A549 (cell line): ENCODE results near the gene CEP85L. TPM values are rescaled to one million over a fixed set of nuclear protein-coding genes. Genes with fewer than 3 reads are reported as not detected.

ENCODE experiments used
- ATAC-seq, 2 experiments: fragments of 200-7000 bp in 1 of 2; fragments of >200 bp in 1 of 2; cut with Nextera tagmentation in 1 of 2; cut with Tn5 transposase in 1 of 2; 3 replicates each; pipeline versions ENCODE4 v1.8.0 to v1.9.1; 2018 to 2020; ENCODE audit warnings: mild to moderate bottlenecking in 1 of 2, moderate library complexity in 1 of 2
- CTCF ChIA-PET: fragments of 300-600 bp; sonication (Branson Sonifier 250); formaldehyde crosslinking; extraction: SDS; loops from one replicate; lab custom pipeline; 2021; ENCODE audit warnings: antibody characterized with exemption, inconsistent platforms; lab: Yijun Ruan, JAX
- POLR2A ChIA-PET: fragments of 350-600 bp; formaldehyde crosslinking; extraction: SDS; loops from one replicate; lab custom pipeline; 2021; ENCODE audit warnings: antibody characterized with exemption, inconsistent platforms; lab: Yijun Ruan, JAX
- DNase-seq, 2 experiments: peaks; one replicate each; pipeline versions ENCODE4 v3.0.0 to v3.0.0-alpha.2; 2011 to 2016; ENCODE audit warnings: low read depth in 1 of 2, low spot score in 1 of 2
- FAIRE-seq: peaks from 2 replicates; lab custom pipeline; 2011; peaks lifted over from hg19 to GRCh38; lab: Jason Lieb, UNC
- H3K27ac ChIP-seq, 2 experiments: fragments of >200 bp; sonication (Bioruptor Twin); formaldehyde crosslinking; 3 replicates each; pipeline ENCODE4 v1.5.1; 2016 to 2017
- H3K4me1 ChIP-seq: fragments of >200 bp; sonication (Bioruptor Twin); formaldehyde crosslinking; 3 replicates; pipeline ENCODE4 v1.6.1; 2016
- H3K4me2 ChIP-seq: fragments of >200 bp; sonication (Bioruptor Twin); formaldehyde crosslinking; 3 replicates; pipeline ENCODE4 v1.6.1; 2016
- H3K4me3 ChIP-seq: fragments of >200 bp; sonication (Bioruptor Twin); formaldehyde crosslinking; 3 replicates; pipeline ENCODE4 v1.5.1; 2016
- H3K9me3 ChIP-seq: fragments of >200 bp; sonication (Bioruptor Twin); formaldehyde crosslinking; 3 replicates; pipeline ENCODE4 v1.6.1; 2016
- CBX8 ChIP-seq: fragments of 200-600 bp; sonication (generic); IDR thresholded peaks from 2 replicates; pipeline ENCODE4 v1.6.1; 2016
- CEBPB ChIP-seq, 2 experiments: fragments of >200 bp in 1 of 2; sonication (Bioruptor Twin) in 1 of 2; formaldehyde crosslinking in 1 of 2; IDR thresholded peaks; 2 replicates each; pipeline ENCODE4 v1.6.1; 2012 to 2016
- EP300 ChIP-seq, 2 experiments: fragments of >200 bp; sonication (Bioruptor Twin); formaldehyde crosslinking; IDR thresholded peaks; 2 replicates in 1 of 2; 3 replicates in 1 of 2; pipeline ENCODE4 v1.6.1; 2016 to 2017
- FOSL2 ChIP-seq, 2 experiments: fragments of 450-650 bp in 1 of 2; fragments of >200 bp in 1 of 2; sonication (Bioruptor Twin) in 1 of 2; formaldehyde crosslinking; IDR thresholded peaks; 2 replicates each; pipeline versions ENCODE4 v1.5.0 to v1.6.1; 2016 to 2020; ENCODE audit warnings: mild to moderate bottlenecking in 1 of 2, moderate library complexity in 1 of 2
- HDAC2 ChIP-seq: fragments of 200-600 bp; sonication (generic); IDR thresholded peaks from 2 replicates; pipeline ENCODE4 v1.6.1; 2016
- HOXA7 ChIP-seq: fragments of 250-450 bp; sonication (Bioruptor Pico); IDR thresholded peaks from 2 replicates; pipeline ENCODE4 v1.5.0; 2020; ENCODE audit warnings: mild to moderate bottlenecking, moderate library complexity
- HOXB13 ChIP-seq: fragments of 250-450 bp; sonication (Bioruptor Pico); IDR thresholded peaks from 2 replicates; pipeline ENCODE4 v1.5.0; 2020; ENCODE audit warnings: low read depth, mild to moderate bottlenecking, moderate library complexity
- JUN ChIP-seq, 2 experiments: fragments of >200 bp; sonication (Bioruptor Twin); formaldehyde crosslinking; IDR thresholded peaks; 2 replicates in 1 of 2; 3 replicates in 1 of 2; pipeline ENCODE4 v1.6.1; 2016 to 2017
- NR3C1 ChIP-seq: fragments of >200 bp; sonication (Bioruptor Twin); formaldehyde crosslinking; IDR thresholded peaks from 3 replicates; pipeline ENCODE4 v1.6.1; 2017
- PHF8 ChIP-seq: fragments of 200-600 bp; sonication (generic); IDR thresholded peaks from 2 replicates; pipeline ENCODE4 v1.6.1; 2016; ENCODE audit warnings: low read depth, mild to moderate bottlenecking, antibody characterized with exemption, moderate library complexity, borderline replicate concordance
- POLR2A ChIP-seq: IDR thresholded peaks from 2 replicates; pipeline ENCODE4 v1.6.1; 2012; ENCODE audit warnings: mild to moderate bottlenecking, low read length
- RFX5 ChIP-seq: fragments of 450-650 bp; IDR thresholded peaks from 2 replicates; pipeline ENCODE4 v1.7.1; 2014; ENCODE audit warnings: antibody characterized with exemption, mild to moderate bottlenecking, moderate library complexity
- RNF2 ChIP-seq: fragments of 200-600 bp; sonication (generic); IDR thresholded peaks from 2 replicates; pipeline ENCODE4 v1.6.1; 2016; ENCODE audit warnings: low read depth, mild to moderate bottlenecking, antibody characterized with exemption, moderate library complexity, borderline replicate concordance
- SMC3 ChIP-seq: fragments of >200 bp; sonication (Bioruptor Twin); formaldehyde crosslinking; IDR thresholded peaks from 3 replicates; pipeline ENCODE4 v1.6.1; 2018; ENCODE audit warnings: inconsistent platforms
- ZC3H11A ChIP-seq: fragments of 450-650 bp; IDR thresholded peaks from 2 replicates; pipeline ENCODE4 v1.6.1; 2014; ENCODE audit warnings: antibody characterized with exemption, mild to moderate bottlenecking
- WGBS: methylation state at CpG from one replicate; pipeline ENCODE4 v1.1.6; 2017; ENCODE audit errors: missing lambda C conversion rate; 5-methylcytosine and 5-hydroxymethylcytosine counted together
- polyA plus RNA-seq, 4 experiments: library from polyadenylated mRNA; depleted of rRNA in 3 of 4; stranded (reverse); fragments of >200 nt; fragmentation: RNase III in 1 of 4; extraction: RNeasy Plus Mini Kit Qiagen cat#74134 plus additional on column Dnase treatment in 1 of 4; gene quantifications; 2 replicates in 3 of 4; 3 replicates in 1 of 4; pipeline ENCODE4 v1.2.3, GENCODE V29; 2011 to 2017
- TF ChIP-seq, protein P1 (sequence below): fragments of 250-450 bp; sonication (Bioruptor Pico); IDR thresholded peaks from 2 replicates; pipeline ENCODE4 v1.5.0; 2020; ENCODE audit warnings: low read depth, mild to moderate bottlenecking, moderate library complexity
- TF ChIP-seq, protein P2 (sequence below): fragments of >200 bp; sonication (Bioruptor Twin); formaldehyde crosslinking; IDR thresholded peaks from 3 replicates; pipeline ENCODE4 v1.6.1; 2016
- TF ChIP-seq, protein P3 (sequence below): fragments of >200 bp; sonication (Bioruptor Twin); formaldehyde crosslinking; IDR thresholded peaks from 2 replicates; pipeline ENCODE4 v1.6.1; 2016
- TF ChIP-seq, protein P4 (sequence below): fragments of 200-600 bp; sonication (generic); IDR thresholded peaks from 2 replicates; pipeline ENCODE4 v1.6.1; 2016; ENCODE audit warnings: antibody characterized with exemption, mild to moderate bottlenecking, moderate library complexity
- TF ChIP-seq, protein P5 (sequence below): fragments of >200 bp; sonication (Bioruptor Twin); formaldehyde crosslinking; IDR thresholded peaks from 3 replicates; pipeline ENCODE4 v1.5.1; 2016

The CEP85L gene
- polyA plus RNA-seq, 2 of the 4 experiments (the other 2 are of a cell fraction): 1.3 to 3.4 TPM

DNA sequence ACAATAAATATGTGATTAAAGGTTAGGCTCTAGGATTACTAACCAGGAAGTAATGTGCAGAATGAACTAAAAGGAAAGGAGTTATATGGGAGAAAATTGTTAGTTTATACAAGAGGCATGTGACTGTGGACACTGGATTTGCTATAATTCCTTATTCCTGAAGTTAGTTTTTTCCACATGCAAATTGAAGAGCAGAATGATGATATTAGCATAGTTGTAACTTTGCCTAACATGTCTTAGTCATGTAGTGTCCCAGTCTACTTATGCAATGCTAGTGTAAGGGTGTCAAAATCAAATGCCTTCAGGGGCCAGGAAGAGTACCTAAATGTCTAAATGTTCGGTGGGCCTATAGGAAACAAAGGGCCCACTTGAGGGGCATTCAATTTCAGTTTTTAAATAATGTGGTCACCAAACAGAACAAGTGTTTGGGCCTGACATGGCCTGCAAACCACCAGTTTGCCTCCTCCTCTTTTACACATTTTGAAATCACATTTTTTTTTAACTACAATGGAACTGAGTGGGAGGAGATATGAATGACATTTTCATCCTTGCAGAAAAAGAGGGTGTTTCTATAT lies 28.0 kb upstream of the CEP85L start:
- CTCF ChIA-PET: no interaction called here
- 42% methylated on average over 1 of the region's 1 CpG for WGBS
- POLR2A ChIA-PET: no interaction called here
- FAIRE-seq (no peak), ATAC-seq (no peak), DNase-seq (no peak)
- H3K4me3 ChIP-seq: no peak overlapping the region
- H3K9me3 ChIP-seq: no peaks in the 10 kb centered on the region
- H3K27ac ChIP-seq: 0 out of 6 replicates have a peak overlapping the region, but pooled peaks of 1 of the 2 experiments have one; percentile 41
- H3K4me1 ChIP-seq: peaks cover 23% of the 10 kb centered on the region
- TF ChIP-seq PHF8 (no peak), HOXA7 (CRISPR knock-in tag) (no peak), FOSL2 (IDR thresholded peaks at IDR 0.05) (no peak), FOSL2 (CRISPR knock-in tag; IDR thresholded peaks at IDR 0.05) (no peak), JUN (IDR thresholded peaks at IDR 0.05) (no peak)
- TF ChIP-seq, protein P1, sequence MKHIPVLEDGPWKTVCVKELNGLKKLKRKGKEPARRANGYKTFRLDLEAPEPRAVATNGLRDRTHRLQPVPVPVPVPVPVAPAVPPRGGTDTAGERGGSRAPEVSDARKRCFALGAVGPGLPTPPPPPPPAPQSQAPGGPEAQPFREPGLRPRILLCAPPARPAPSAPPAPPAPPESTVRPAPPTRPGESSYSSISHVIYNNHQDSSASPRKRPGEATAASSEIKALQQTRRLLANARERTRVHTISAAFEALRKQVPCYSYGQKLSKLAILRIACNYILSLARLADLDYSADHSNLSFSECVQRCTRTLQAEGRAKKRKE (CRISPR knock-in tag): no peak
- TF ChIP-seq, protein P2, sequence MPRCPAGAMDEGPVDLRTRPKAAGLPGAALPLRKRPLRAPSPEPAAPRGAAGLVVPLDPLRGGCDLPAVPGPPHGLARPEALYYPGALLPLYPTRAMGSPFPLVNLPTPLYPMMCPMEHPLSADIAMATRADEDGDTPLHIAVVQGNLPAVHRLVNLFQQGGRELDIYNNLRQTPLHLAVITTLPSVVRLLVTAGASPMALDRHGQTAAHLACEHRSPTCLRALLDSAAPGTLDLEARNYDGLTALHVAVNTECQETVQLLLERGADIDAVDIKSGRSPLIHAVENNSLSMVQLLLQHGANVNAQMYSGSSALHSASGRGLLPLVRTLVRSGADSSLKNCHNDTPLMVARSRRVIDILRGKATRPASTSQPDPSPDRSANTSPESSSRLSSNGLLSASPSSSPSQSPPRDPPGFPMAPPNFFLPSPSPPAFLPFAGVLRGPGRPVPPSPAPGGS: no peak
- 0 out of 3 replicates have a peak overlapping the region, but pooled peaks have one; percentile 32 for H3K4me2 ChIP-seq

DNA sequence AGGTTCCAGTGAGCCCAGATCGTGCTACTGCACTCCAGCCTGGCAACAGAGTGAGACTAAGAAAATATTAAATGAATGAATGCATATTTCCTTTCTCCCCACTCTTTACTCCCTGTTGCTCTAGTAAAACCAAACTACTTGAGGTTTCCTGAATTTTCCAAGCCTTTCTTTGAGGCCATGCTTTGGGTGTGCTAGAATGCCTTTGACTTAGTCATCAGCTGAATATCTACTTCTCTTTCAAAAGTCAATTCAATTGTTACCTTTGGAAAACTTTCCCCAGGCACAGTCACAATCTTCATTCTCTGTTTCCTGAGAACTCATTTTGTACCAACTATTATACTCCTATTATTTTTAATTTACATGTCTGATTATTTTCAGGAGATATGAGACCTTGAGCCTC lies 27.5 kb upstream of the CEP85L start:
- TF ChIP-seq, protein P1 (CRISPR knock-in tag): no peak
- TF ChIP-seq SMC3: no peak
- TF ChIP-seq RFX5: no peak
- TF ChIP-seq, protein P3, sequence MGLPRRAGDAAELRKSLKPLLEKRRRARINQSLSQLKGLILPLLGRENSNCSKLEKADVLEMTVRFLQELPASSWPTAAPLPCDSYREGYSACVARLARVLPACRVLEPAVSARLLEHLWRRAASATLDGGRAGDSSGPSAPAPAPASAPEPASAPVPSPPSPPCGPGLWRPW: no peak
- TF ChIP-seq HOXB13: no peak
- TF ChIP-seq, protein P2: no peak
- no peak for TF ChIP-seq NR3C1
- no peak for TF ChIP-seq FOSL2 (IDR thresholded peaks at IDR 0.05)
- TF ChIP-seq FOSL2 (CRISPR knock-in tag; IDR thresholded peaks at IDR 0.05): no peak
- no peak for TF ChIP-seq CBX8
- TF ChIP-seq RNF2: no peak
- no peak for TF ChIP-seq PHF8
- TF ChIP-seq HDAC2: no peak
- TF ChIP-seq, protein P4, sequence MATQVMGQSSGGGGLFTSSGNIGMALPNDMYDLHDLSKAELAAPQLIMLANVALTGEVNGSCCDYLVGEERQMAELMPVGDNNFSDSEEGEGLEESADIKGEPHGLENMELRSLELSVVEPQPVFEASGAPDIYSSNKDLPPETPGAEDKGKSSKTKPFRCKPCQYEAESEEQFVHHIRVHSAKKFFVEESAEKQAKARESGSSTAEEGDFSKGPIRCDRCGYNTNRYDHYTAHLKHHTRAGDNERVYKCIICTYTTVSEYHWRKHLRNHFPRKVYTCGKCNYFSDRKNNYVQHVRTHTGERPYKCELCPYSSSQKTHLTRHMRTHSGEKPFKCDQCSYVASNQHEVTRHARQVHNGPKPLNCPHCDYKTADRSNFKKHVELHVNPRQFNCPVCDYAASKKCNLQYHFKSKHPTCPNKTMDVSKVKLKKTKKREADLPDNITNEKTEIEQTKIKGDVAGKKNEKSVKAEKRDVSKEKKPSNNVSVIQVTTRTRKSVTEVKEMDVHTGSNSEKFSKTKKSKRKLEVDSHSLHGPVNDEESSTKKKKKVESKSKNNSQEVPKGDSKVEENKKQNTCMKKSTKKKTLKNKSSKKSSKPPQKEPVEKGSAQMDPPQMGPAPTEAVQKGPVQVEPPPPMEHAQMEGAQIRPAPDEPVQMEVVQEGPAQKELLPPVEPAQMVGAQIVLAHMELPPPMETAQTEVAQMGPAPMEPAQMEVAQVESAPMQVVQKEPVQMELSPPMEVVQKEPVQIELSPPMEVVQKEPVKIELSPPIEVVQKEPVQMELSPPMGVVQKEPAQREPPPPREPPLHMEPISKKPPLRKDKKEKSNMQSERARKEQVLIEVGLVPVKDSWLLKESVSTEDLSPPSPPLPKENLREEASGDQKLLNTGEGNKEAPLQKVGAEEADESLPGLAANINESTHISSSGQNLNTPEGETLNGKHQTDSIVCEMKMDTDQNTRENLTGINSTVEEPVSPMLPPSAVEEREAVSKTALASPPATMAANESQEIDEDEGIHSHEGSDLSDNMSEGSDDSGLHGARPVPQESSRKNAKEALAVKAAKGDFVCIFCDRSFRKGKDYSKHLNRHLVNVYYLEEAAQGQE: no peak
- TF ChIP-seq ZC3H11A: no peak
- TF ChIP-seq POLR2A: no peak
- no peak for TF ChIP-seq CEBPB (IDR thresholded peaks at IDR 0.05)
- TF ChIP-seq, protein P5, sequence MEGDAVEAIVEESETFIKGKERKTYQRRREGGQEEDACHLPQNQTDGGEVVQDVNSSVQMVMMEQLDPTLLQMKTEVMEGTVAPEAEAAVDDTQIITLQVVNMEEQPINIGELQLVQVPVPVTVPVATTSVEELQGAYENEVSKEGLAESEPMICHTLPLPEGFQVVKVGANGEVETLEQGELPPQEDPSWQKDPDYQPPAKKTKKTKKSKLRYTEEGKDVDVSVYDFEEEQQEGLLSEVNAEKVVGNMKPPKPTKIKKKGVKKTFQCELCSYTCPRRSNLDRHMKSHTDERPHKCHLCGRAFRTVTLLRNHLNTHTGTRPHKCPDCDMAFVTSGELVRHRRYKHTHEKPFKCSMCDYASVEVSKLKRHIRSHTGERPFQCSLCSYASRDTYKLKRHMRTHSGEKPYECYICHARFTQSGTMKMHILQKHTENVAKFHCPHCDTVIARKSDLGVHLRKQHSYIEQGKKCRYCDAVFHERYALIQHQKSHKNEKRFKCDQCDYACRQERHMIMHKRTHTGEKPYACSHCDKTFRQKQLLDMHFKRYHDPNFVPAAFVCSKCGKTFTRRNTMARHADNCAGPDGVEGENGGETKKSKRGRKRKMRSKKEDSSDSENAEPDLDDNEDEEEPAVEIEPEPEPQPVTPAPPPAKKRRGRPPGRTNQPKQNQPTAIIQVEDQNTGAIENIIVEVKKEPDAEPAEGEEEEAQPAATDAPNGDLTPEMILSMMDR: no peak
- no peak for TF ChIP-seq EP300 (IDR thresholded peaks at IDR 0.05)
- TF ChIP-seq, all 56 proteins: peak for 0
- Histone ChIP-seq H3K4me1 (peaks cover 17% of the 10 kb centered on the region), H3K4me2 (peak overlapping the region; percentile 32; the same call in 1 of the 3 replicates), H3K9me3 (no peaks in the 10 kb centered on the region), H3K4me3 (no peak overlapping the region), H3K27ac (no peak overlapping the region)
- no peak for ATAC-seq
- no peak for DNase-seq
- ChIA-PET CTCF (no interaction called here), POLR2A (no interaction called here)
- no peak for FAIRE-seq
- WGBS: 36% methylated on average over 1 of the region's 1 CpG
